ENCODE data around the gene EPHA2.

GRCh38 chr1:16140068-16140596 lies 15.7 kb downstream of the EPHA2 start:
- no peak for TF ChIP-seq FOXP2 (optimal IDR thresholded peaks at IDR 0.05; ENCODE audit: borderline replicate concordance, extremely low read depth, extremely low read length, insufficient read depth)
- no peak for TF ChIP-seq POLR2AphosphoS5 (IDR thresholded peaks at IDR 0.05; ENCODE audit: low read depth, low read length)
- TF ChIP-seq TAF1 (IDR thresholded peaks at IDR 0.05; ENCODE audit: borderline replicate concordance, insufficient read depth, low read length): no peak

Measured in PFSK-1 (cell line).